ENCODE data around the gene DLX5. TPM values are rescaled to one million over a fixed set of nuclear protein-coding genes. Genes with fewer than 3 reads are reported as not detected.

Gene DLX5
- total RNA-seq, 1 experiment from 2014 or later = not detected

GRCh38 chr7:96979551-96980276 is 44.9 kb downstream of the DLX5 start:
- in situ Hi-C loops (cut with HindIII; ENCODE audit: low pct_unique_long_range_greater_than_20kb, low sequenced_read_pairs) = no loop called here
- no TSS peak for BruUV-seq (replicated peaks)
- no peak overlapping the region for H3K27ac ChIP-seq (ENCODE audit: low read length)
- H3K4me1 ChIP-seq (ENCODE audit: control insufficient read depth, insufficient read depth, low read length) = no peaks in the 10 kb centered on the region
- no peaks in the 10 kb centered on the region for H3K27me3 ChIP-seq (ENCODE audit: control insufficient read depth, insufficient read depth, low read length)
- intact Hi-C loops (cut with micrococcal nuclease; ENCODE audit: unreplicated experiment) = no loop called here
- ATAC-seq (no peak), DNase-seq (ENCODE audit: low read depth, low spot score) (no peak)
- CTCF ChIA-PET = no interaction called here
- H3K9me3 ChIP-seq (ENCODE audit: control insufficient read depth, insufficient read depth, low read depth, low read length) = no peaks in the 10 kb centered on the region
- no peaks in the 10 kb centered on the region for H3K36me3 ChIP-seq (ENCODE audit: control insufficient read depth, insufficient read depth, low read length)
- POLR2A ChIA-PET = no interaction called here
- TF ChIP-seq, protein P1, sequence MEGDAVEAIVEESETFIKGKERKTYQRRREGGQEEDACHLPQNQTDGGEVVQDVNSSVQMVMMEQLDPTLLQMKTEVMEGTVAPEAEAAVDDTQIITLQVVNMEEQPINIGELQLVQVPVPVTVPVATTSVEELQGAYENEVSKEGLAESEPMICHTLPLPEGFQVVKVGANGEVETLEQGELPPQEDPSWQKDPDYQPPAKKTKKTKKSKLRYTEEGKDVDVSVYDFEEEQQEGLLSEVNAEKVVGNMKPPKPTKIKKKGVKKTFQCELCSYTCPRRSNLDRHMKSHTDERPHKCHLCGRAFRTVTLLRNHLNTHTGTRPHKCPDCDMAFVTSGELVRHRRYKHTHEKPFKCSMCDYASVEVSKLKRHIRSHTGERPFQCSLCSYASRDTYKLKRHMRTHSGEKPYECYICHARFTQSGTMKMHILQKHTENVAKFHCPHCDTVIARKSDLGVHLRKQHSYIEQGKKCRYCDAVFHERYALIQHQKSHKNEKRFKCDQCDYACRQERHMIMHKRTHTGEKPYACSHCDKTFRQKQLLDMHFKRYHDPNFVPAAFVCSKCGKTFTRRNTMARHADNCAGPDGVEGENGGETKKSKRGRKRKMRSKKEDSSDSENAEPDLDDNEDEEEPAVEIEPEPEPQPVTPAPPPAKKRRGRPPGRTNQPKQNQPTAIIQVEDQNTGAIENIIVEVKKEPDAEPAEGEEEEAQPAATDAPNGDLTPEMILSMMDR (IDR thresholded peaks at IDR 0.05) = no peak
- TF ChIP-seq TCF7L2 (IDR thresholded peaks at IDR 0.05; ENCODE audit: low read depth, low read length) (no peak), REST (IDR thresholded peaks at IDR 0.05; ENCODE audit: insufficient read depth in 1 of 2, low read depth in 2 of 2, low read length in 1 of 2) (no peak), SIN3A (IDR thresholded peaks at IDR 0.05; ENCODE audit: borderline replicate concordance, insufficient read depth, low read depth, low read length) (no peak), POLR2AphosphoS5 (IDR thresholded peaks at IDR 0.05; ENCODE audit: low read depth, low read length) (no peak)
- H3K4me3 ChIP-seq (ENCODE audit: low read depth in 2 of 2, low read length in 2 of 2) = no peak overlapping the region

DNA sequence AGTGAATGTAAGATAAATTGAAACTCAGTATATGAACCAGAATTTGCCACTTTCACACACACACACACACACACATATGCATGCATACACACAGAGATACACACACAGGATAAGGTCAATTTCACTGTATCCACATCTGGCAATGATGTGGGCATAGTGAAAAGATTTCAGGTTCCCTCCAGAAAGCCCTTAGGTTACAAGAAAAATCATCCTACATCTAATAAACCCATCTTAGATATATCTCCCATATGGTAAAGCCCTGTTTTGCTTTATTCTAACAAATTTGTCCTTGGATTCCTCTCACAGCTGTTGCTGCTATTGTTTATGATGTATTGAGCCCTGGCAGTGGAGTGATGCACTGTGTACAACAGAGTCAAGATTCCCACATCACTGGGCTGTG is 47.2 kb downstream of the DLX5 start:
- Histone ChIP-seq H3K27ac (ENCODE audit: low read length) (no peak overlapping the region), H3K9me3 (ENCODE audit: control insufficient read depth, insufficient read depth, low read depth, low read length) (no peaks in the 10 kb centered on the region), H3K27me3 (ENCODE audit: control insufficient read depth, insufficient read depth, low read length) (no peaks in the 10 kb centered on the region), H3K4me3 (ENCODE audit: low read depth in 2 of 2, low read length in 2 of 2) (no peak overlapping the region), H3K36me3 (ENCODE audit: control insufficient read depth, insufficient read depth, low read length) (no peaks in the 10 kb centered on the region), H3K4me1 (ENCODE audit: control insufficient read depth, insufficient read depth, low read length) (no peaks in the 10 kb centered on the region)
- DNase-seq (ENCODE audit: low read depth, low spot score) = no peak
- TF ChIP-seq TCF7L2 (IDR thresholded peaks at IDR 0.05; ENCODE audit: low read depth, low read length) = no peak
- TF ChIP-seq, protein P1 (IDR thresholded peaks at IDR 0.05) = no peak
- no peak for TF ChIP-seq SIN3A (IDR thresholded peaks at IDR 0.05; ENCODE audit: borderline replicate concordance, insufficient read depth, low read depth, low read length)
- TF ChIP-seq REST (IDR thresholded peaks at IDR 0.05; ENCODE audit: insufficient read depth in 1 of 2, low read depth in 2 of 2, low read length in 1 of 2) = no peak
- TF ChIP-seq POLR2AphosphoS5 (IDR thresholded peaks at IDR 0.05; ENCODE audit: low read depth, low read length) = no peak
- no TSS peak for BruUV-seq (replicated peaks)
- CTCF ChIA-PET = no interaction called here
- POLR2A ChIA-PET = no interaction called here
- intact Hi-C loops (cut with micrococcal nuclease; ENCODE audit: unreplicated experiment) = no loop called here
- in situ Hi-C loops (cut with HindIII; ENCODE audit: low pct_unique_long_range_greater_than_20kb, low sequenced_read_pairs) = no loop called here
- no peak for ATAC-seq

Data from Panc1 (cell line).